Psoas muscle (tissue), 8 donors: Measurements from ENCODE around the gene CDC42BPA. TPM values are rescaled to one million over a fixed set of nuclear protein-coding genes. Genes with fewer than 3 reads are reported as not detected.
A peak's percentile ranks its signal among the peaks of the same experiment; 100 is the strongest.

ENCODE experiments used
- ATAC-seq, 4 donors: fragments of 200-7000 bp; cut with Tn5 transposase; one replicate each; pipeline ENCODE4 v1.9.1; 2020; ENCODE audit warnings: moderate library complexity in 3 of 4, mild to moderate bottlenecking in 2 of 4
- DNase-seq, 2 donors: peaks; one replicate each; pipeline ENCODE4 v3.0.0-alpha.2; 2020
- H3K27ac ChIP-seq: fragments of 200-600 bp; one replicate; pipeline ENCODE4 v1.8.0; 2022
- H3K27me3 ChIP-seq, 3 donors: fragments of 200-600 bp in 1 of 3; one replicate each; pipeline versions ENCODE4 v1.6.1 to v1.8.0; 2013 to 2022; ENCODE audit warnings: low read length in 2 of 3, mild to moderate bottlenecking in 2 of 3, moderate library complexity in 1 of 3; ENCODE audit not compliant: insufficient read depth in 3 of 3
- H3K36me3 ChIP-seq, 2 donors: fragments of 200-600 bp in 1 of 2; one replicate each; pipeline versions ENCODE4 v1.6.1 to v1.8.0; 2013 to 2022; ENCODE audit warnings: low read depth in 1 of 2, mild to moderate bottlenecking in 1 of 2, moderate library complexity in 1 of 2; ENCODE audit not compliant: insufficient read depth in 1 of 2
- H3K4me1 ChIP-seq: fragments of 200-600 bp; one replicate; pipeline ENCODE4 v1.8.0; 2022
- H3K4me3 ChIP-seq: fragments of 200-600 bp; one replicate; pipeline ENCODE4 v1.8.0; 2022; ENCODE audit warnings: mild to moderate bottlenecking
- H3K9me3 ChIP-seq: fragments of 200-600 bp; one replicate; pipeline ENCODE4 v1.8.0; 2022
- CTCF ChIP-seq: fragments of 200-600 bp; IDR thresholded peaks from one replicate; pipeline ENCODE4 v1.8.0; 2022; ENCODE audit warnings: antibody characterized with exemption
- WGBS, 3 donors: extraction: QIAGEN DNeasy Blood & Tissue Kit; methylation state at CpG; one replicate each; pipeline versions ENCODE4 v1.1.6 to v1.1.7; 2013; 5-methylcytosine and 5-hydroxymethylcytosine counted together
- intact Hi-C, 2 donors: fragments of 100-400 bp; cut with DNase I; formaldehyde crosslinking; loops; one replicate each; pipeline versions ENCODE4 v1.11.0 to v1.14.2; 2022
- polyA plus RNA-seq, 3 donors: library from polyadenylated mRNA; stranded (reverse); fragments of 200-250 nt; gene quantifications; one replicate each; pipeline ENCODE4 v1.2.3, GENCODE V29; 2013
- total RNA-seq, 4 donors: library from RNA; stranded (reverse); fragmentation: NEBNext Ultra II Directional in 2 of 4; extraction: Animal tissue kit (Norgen Biotek cat#: 25700) in 2 of 4; gene quantifications; one replicate each; pipeline versions ENCODE4 v1.2.1 to v1.2.4, GENCODE V29; 2021 to 2023
- donor health status: healthy with polysubstance abuse.
- donor health status: DM: no; HTN: no; CAD: no; lungs with moderate emphysema.
- donor health status: Bipolar disorder and iron deficiency.
- donor health status: healthy.
- donor health status: DM: yes; HTN: yes; CAD: no.
- donor health status: DM: no; HTN: no; CAD: no.
- donor health status: DM: no; HTN: no; CAD: no.
- donor health status: DM: yes; HTN: yes; CAD: no.

Gene CDC42BPA
- total and polyA plus RNA-seq, 7 donors = 5.3 to 23.0 (median 15.7) TPM

DNA sequence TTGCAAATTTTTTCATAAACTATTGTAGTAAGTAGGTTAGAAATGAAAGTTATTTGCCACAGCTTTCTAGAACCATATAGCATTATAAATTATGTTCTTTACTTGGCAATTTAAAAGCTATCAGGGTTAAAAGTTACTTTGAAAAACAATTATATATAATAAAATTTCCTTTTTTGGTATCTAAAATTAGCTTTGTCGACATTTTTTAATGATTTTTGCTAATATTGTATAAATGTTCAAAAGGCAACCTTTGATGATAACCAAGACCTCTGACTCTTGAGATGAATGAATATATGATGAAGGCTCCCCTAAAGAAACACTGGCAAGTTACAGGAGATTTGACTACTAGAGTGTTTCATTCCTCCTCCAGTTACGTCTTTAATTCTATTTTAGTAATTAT lies 121.2 kb downstream of the CDC42BPA start:
- Histone ChIP-seq H3K27ac (no peak overlapping the region), H3K27me3 (no peaks in the 10 kb centered on the region), H3K36me3 (no peaks in the 10 kb centered on the region), H3K9me3 (no peaks in the 10 kb centered on the region), H3K4me1 (no peaks in the 10 kb centered on the region), H3K4me3 (no peak overlapping the region)
- no peak for DNase-seq
- ATAC-seq = no peak
- intact Hi-C loops = no loop called here
- TF ChIP-seq CTCF = no peak
- 93 to 95% (median 94%) methylated on average over 2 of the region's 2 CpGs for WGBS, 3 donors

GRCh38 chr1:227192163-227192562 lies 126.1 kb downstream of the CDC42BPA start:
- Histone ChIP-seq H3K27me3 (no peaks in the 10 kb centered on the region), H3K4me3 (no peak overlapping the region), H3K36me3 (no peaks in the 10 kb centered on the region), H3K9me3 (no peaks in the 10 kb centered on the region), H3K4me1 (no peaks in the 10 kb centered on the region), H3K27ac (no peak overlapping the region)
- 44 to 64% (median 48%) methylated on average over 2 of the region's 2 CpGs for WGBS, 3 donors
- intact Hi-C loops = no loop called here
- DNase-seq = peak; percentile 56 to 76
- peak; percentile 71 to 98 (median 92) for ATAC-seq
- TF ChIP-seq CTCF = no peak

DNA sequence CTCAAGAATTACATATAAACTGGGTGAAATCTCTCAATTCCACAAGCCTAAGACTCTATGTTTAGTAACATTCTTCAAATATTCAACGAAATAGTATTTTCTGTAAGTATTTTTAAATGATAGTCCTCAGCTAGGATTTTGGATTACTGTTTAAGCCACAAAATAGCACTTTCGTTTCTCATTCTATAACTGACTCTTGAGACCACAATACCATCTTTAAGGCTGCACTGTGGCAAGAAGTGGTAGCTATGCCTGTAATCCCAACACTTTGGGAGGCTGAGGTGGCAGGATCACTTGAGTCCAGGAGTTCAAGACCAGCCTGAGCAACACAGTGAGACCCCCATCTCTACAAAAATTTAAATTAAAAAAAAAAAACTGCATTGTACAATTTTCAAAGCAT lies 126.7 kb downstream of the CDC42BPA start:
- no peaks in the 10 kb centered on the region for H3K4me1 ChIP-seq
- WGBS, 3 donors = 66 to 81% (median 75%) methylated on average over 2 of the region's 2 CpGs
- no peak for TF ChIP-seq CTCF
- no peaks in the 10 kb centered on the region for H3K9me3 ChIP-seq
- intact Hi-C loops = no loop called here
- ATAC-seq = no peak
- no peak overlapping the region for H3K4me3 ChIP-seq
- DNase-seq = no peak
- no peaks in the 10 kb centered on the region for H3K27me3 ChIP-seq
- no peak overlapping the region for H3K27ac ChIP-seq
- no peaks in the 10 kb centered on the region for H3K36me3 ChIP-seq

- WGBS, 3 donors = 95 to 99% (median 96%) methylated on average over 2 of the region's 2 CpGs
- no peak overlapping the region for H3K4me3 ChIP-seq
- H3K36me3 ChIP-seq = no peaks in the 10 kb centered on the region
- no peak for ATAC-seq
- H3K27me3 ChIP-seq = no peaks in the 10 kb centered on the region
- no peaks in the 10 kb centered on the region for H3K9me3 ChIP-seq
- TF ChIP-seq CTCF = no peak
- intact Hi-C loops = no loop called here
- no peak for DNase-seq
- no peak overlapping the region for H3K27ac ChIP-seq
- H3K4me1 ChIP-seq = no peaks in the 10 kb centered on the region
Observed at GRCh38 chr1:227190321-227190720, 128.0 kb downstream of the CDC42BPA start.

- no peak for TF ChIP-seq CTCF
- ATAC-seq (no peak), DNase-seq (no peak)
- no peaks in the 10 kb centered on the region for H3K27me3 ChIP-seq
- WGBS, 3 donors = 82 to 89% (median 83%) methylated on average over 9 of the region's 9 CpGs
- H3K4me3 ChIP-seq = no peak overlapping the region
- H3K36me3 ChIP-seq = no peaks in the 10 kb centered on the region
- intact Hi-C loops = no loop called here
- H3K27ac ChIP-seq = no peak overlapping the region
- H3K4me1 ChIP-seq = no peaks in the 10 kb centered on the region
- H3K9me3 ChIP-seq = no peaks in the 10 kb centered on the region
Observed at GRCh38 chr1:227185291-227185690, 133.0 kb downstream of the CDC42BPA start.
